Effector CD8-positive, alpha-beta T cell (primary cell): Measurements from ENCODE around the gene A1BG.
"Not testable (repeated sequence)": the region's sequence is repeated elsewhere in the genome, so short reads cannot be mapped to it uniquely, and the experiment has no call there.

Experiments used
- DNase-seq: peaks from one replicate; lab custom pipeline; 2025; lab: John Stamatoyannopoulos, UW

A1BG gene

DNA sequence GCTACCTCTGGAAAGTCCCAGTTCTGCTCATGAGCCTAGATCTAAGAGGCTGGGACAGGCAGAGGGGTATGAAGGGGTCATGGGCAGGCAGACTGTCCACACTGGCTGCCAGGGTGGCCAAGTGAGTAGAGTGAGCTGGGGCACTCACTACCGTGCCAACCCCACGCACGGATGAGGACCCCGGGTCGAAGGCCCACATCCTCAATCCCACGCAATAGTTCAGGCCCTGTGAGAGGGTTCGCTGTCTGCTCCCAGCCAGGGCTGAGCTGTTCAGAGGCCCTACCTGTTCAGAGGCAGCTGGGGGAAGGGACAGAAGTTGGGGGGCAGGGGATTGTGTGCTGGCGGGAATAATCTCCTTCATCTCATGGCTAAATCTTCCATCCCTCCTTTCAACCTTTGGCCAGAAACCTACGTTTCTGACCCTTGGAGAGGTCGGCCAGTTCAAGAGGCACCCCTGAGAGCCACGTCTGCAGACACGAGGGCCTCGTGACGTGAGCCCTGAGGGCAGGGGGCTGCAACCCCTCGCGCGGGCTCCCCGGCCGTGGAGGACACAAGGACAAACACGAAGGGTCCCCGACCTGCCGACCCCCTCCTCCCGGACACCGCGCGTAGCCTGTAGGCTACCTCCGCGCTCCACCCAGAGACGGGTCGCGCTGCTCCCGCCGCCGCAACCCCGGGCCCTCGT lies 32.7 kb upstream of the A1BG start:
- no peak for DNase-seq

DNA sequence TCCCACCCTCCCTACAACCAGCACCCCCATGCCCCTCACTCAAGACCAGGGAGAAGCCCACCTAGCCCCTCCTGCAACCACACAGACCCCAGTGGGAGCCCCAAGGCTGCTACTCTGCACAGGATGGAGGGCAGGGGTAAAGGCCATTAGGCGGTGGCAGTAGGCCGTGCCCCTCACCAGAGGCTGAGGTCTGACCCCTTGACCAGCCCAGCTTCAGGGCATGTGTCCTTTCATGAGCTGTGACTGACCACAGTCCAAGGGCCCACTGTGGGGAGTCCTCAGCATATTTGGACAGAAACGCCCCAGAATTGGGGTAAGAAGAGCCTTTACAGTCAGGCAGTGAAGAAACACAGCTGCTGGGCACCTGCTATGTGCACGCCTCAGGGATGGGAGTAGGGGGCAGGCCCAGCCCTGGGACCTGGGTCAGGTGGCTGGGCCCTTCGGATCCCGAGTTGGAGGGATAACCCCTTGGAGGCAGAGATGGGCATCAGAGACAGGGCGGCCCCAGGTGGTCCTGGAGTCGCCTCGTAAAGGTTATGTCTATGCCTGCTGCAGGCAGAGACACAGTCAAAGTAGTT lies 32.1 kb upstream of the A1BG start:
- no peak for DNase-seq

DNA sequence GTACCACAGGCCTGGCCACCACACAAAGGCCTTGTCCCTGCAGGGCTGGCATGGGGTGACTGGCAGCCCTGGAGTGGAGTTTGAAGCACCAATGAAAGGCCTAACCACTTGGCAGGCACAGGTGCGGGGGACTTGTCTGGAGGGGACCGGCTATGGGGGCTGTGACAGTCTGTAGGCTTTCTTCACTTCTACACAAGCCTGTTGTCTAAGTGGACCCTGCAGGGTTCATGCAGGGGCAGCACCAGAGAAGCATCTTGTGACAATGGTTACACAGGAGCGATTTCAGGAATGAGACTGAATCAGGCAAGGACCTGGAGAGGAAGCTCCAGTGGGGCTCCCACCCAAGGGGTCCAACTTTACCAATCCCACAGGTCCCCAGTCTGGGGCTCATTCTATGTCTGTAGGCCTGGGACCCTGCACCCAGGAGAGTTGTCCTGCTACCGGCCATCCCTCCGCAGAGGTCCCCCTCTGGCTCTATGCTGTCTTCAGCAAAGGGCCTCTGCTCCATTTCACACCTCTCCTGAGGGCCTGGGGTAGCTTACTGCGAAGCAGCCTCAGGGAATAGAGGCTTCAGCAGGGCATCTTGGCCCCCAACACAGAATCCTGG lies 29.8 kb upstream of the A1BG start:
- no peak for DNase-seq

DNA sequence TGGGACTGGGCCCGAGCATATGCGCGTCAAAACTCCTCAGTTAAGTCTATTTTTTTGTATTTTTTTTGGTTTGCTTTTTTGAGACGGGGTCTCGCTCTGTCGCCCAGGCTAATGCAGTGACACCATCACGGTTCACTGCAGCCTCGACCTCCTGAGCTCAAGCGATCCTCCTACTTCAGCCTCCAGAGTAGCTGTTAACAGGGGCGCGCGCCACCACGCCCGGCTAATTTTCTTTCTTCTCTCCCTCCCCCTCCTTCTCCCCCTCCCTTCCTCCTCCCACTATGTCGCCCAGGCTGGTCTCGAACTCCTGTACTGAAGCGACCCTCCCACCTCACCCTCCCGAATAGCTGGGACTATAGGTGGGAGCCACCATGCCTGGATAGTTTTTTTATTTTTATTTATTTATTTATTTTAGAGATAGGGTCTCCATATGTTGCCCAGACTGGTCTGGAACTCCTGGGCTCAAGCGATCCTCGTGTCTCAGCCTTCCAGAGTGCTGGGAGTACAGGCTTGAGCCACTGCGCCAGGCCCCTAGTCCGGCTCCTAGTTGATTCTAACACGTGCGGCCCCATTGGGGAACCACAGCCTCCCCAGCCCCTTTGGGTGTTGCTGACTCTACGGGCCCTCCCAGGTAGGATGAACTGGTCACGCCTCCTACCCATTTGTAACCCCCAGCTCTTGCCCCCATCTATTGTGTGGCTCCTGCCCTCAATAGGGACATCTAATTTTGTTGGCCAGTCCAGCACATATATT lies 28.3 kb upstream of the A1BG start:
- DNase-seq, result no peak

DNA sequence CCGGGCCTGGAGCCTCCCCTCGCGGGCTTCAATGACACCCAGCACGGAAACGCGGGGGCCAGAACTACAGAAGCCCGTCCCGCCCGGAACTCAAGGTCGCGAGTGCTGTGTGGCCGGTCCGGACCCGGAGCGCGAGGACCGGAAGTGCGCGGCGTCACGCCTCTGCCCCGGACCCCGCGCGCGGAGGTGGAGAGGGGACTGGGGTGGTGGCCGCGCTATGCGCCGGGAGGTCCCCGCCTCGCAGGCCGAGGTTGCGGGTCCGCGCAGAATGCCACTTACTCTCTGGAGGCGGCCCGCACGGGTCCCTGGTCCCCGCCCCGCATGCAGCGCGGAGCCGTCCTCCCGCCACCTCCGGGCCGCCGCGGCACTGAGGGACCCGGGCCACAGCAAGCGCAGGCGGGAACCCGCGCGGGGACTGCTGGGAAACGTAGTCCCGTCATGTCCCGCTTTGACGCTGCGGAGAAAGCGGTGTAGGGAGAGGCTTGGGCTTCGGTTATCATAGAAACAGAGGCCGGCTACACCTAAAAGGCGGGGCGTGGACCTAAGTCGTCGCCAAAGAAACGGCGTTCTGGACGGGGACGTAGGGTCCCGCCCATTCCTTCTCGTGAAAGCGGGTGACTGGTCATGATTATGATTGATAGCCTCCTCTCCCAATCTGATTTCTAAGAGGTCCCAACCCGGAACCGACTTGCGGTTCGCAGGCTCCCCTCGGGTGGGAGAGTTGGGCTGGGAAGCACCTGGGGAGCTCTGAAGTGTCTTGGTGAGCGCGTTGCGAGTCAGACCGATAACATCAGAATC lies 27.6 kb upstream of the A1BG start, which contains the start of gene ZNF837:
ZNF837 (minus strand) TSS at position 369 of the 798 bp plus-strand sequence. CDS start 11,698 bp downstream, outside the sequence.
- DNase-seq, result peak; percentile 94

DNA sequence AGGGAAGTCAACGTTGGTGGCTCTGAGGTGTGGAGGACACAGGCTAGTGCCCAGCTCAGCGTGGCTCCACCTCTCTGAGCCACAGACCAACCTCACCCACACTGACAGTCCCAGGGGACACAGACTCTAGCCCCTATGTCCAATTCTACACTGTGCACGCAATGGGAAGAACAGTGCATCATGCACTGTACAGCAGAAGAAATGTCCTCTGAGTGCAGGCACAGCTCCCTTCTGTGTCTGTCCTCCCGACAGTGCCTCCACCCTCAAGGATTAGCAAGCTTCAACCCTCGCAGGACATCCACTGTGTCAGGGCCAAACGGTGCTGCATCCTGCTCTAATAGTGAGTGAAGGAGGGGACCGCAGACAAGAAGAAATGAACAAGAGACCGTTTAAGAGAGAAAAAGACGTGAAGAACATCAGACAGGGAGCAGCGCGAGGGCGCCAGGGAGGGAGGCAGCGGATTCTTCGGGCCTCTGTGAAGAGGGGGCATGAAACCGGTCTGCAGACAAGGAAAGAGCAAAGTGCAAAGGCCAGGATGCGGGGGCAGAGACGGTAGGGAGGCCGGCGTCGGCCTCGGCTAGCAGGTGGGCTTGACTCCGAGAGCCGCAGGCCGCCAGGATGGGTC lies 26.9 kb upstream of the A1BG start:
- no peak for DNase-seq

DNA sequence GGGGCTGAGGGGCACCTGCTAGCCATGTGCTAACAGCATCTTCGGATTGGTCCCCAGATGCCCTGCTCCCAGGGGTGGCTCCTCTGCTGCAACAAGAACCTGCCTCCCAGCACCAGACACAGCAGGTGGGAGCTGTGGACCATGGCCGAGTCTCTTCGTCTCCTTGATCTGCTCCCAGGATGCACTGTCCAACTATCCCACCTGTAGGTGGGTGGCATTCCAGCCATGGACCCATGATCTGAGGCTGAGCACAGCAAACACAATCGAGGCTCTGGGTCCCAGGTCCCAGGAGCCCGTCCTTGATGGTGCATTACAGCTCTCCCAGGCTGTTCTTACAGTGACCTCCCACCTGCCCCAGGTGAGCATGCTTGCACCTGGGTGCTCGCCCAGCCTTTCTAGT lies 26.0 kb upstream of the A1BG start:
- DNase-seq, result no peak

DNA sequence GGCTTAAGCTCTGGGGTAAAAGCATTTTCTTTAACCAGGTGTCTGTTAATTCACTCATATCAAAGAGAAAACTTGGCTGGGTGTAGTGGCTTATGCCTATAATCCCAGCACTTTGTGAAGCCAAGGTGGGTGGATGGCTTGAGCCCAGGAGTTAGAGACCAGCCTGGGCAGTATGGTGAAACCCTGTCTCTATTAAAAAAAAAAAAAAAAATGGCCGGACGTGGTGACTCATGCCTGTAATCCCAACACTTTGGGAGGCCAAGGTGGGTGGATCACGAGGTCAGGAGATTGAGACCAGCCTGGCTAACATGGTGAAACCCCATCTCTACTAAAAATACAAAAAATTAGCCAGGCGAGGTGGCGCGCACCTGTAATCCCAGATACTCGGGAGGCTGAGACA lies 23.4 kb upstream of the A1BG start:
- DNase-seq, result not testable (repeated sequence)

DNA sequence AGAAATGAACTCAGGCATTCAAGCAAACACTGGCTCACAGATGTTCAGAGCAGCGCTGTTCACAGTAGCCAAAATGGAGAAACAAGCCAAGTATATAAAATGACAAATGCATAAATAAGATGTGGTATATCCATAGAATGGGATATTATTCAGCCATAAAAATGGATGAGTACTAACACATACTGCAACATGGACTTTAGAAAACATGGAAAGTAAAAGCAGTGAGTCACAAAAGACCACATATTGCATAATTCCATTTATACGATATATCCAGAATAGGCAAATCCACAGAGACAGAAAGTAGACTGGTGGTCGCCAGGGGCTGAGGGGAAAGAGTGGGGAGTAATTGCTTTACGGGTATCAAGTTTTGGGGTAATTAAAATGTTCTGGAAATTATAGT lies 20.9 kb upstream of the A1BG start:
- no peak for DNase-seq

DNA sequence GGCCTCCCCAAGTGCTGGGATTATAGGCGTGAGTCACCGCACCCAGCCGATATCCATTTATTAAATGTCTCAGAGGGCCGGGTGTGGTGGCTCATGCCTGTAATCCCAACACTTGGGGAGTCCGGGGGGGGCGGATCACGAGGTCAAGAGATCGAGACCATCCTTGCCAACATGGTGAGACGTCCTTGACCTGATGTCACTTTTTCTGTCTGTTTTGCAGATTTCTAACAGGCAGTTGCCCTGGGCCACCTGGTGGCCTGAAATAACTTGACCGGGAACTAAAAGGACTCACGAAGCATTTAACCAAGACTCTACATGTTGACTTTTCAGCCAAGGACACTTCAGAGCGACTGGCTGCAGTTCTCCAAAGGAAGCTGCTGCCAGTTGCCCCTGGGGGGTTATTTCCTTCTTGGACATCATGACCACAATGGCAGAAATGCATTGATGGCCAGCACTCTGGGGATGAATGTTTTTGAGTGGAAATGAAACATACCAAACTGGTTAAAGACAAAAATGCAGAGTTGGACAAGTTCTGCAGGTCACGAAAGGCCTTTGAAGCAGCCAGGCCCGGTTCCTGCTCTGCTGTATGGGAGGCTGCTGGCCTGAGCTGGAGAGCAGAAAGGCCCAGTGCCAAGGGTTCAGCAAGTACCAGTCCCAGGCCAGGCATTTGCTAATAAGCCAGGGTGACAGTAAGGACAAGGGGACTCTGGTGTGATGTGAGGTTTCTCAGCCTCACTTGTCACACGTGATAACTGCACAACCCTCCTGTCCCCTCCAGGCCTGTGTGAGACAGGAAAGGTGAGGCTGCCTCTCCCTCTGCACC lies 19.2 kb upstream of the A1BG start:
- DNase-seq, result no peak

DNA sequence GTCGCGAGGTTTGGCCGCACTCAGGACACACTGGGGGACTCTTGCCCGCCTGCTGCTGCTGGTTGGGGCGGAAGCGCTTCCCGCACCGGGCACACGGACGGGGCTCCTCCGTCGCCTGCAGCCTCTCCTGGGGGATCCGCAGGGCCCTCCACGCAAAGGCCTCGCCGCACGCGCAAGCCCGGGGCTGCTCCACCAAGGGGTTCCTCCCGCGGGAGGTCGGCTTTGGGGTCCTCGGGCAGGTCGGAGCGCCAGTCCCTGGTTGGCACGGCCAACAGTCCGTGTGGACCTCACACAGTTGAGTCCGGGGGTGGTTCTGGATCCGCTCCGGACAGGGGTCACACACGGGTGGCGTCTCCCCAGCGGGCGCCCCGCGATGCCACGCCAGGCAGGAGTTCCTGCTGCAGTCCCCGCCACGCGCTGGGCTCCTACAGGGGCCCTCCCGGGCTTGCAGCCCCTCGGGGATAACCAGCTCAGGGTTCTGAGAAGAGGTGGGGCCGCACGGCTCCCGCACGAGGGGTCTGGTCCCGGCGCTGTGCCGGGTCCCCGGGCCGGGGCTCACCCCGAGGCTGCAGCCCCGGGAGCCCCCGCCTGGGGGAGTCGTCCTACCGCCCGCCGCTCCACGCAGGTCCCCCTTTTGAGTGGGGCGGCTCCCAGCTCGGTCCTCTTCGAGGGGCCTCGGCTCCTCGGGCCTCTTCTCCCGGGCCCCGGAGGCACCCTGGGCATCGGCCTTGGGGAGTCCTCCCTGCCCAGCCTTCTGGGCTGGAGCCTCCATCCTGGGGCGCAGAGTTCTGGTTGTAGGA lies 15.5 kb upstream of the A1BG start:
- no peak for DNase-seq

DNA sequence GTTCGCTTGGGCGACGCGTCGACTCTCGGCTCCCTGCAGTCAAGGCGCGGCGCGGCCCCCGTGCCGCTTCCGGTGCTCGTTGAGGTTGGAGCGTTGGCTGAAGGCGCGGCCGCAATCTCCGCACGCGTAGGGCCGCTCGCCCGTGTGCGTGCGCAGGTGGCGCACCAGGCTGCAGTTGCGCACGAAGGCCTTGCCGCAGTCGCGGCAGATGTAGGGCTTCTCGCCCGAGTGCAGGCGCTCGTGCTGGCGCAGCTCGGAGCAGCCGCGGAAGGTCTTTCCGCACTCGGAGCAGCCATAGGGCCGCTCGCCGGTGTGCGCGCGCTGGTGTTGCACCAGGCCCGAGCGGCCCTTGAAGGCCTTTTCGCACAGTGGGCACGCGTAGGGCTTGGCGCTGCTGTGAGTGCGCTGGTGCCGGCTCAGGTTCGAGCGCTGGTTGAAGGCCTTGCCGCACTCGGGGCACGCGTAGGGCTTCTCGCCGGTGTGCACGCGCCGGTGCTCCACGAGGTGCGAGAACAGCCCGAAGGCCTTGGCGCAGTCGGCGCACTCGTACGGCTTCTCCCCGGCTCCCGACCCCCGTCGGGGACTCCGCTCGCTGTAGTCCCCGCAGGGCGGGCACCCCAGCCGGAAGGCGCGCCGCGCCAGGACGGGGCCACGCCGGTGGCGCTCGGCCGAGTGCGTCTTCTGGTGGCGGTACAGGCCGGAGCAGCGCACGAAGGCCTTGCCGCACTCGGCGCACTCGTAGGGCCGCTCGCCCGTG lies 14.6 kb upstream of the A1BG start:
- no peak for DNase-seq

DNA sequence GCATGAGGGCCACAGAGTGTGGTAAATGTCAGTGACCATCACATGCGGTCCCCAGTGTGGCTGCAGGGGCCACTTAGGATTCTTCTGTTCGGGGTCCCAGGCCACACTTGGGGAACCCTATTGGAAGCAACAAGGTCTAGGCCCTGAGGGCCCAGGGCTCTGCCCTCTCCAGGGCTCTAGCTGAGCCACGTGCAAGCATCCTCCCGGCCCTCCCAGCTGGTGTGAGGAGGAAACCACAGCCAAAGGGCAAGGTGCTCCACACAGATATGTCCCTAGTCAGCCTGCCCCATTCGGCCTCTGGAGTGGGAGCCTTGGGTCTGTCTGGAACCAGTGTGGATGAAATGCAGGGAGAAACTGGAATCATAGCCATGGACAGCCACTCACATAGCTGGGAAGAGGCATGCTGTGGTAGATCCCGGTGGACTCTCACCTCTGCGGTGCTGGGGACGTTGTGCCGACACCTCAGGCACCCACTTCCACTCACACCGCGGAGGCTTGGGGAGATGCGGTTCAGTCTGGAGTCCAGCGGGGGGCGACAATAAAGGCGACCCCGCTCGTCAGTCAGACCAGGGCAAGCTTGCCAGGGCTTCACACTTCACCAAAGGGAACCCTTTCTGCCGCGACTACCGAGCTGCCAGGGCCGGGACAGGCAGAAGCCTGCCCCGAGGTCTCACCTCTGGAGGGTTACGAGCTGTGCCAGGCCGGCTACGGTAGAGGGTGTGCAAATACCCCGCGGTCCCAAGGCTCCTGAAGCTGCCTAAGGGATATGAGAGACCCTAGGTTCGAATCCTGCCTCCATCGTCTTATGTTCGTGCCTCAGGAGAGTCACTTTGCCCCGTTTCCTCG lies 13.5 kb upstream of the A1BG start:
- no peak for DNase-seq

DNA sequence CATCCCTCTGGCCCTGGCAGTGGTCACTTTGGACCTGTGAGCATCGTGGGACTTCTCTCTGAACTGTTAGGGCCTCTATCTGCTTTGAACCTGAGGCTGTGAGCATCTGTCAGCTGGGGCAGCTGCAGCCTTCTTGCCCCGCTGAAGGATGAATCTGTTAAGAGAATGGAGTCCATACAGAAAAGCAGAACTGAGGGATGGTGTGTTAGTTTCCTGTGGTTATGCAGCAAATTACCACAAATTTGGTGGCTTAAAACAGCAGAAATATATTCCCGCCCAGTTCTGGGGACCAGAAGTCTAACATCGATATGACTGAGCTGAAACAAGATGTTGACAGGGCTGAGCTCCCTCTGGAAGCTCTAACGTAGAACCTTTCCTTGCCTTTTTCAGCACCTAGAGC lies 10.9 kb upstream of the A1BG start:
- no peak for DNase-seq

DNA sequence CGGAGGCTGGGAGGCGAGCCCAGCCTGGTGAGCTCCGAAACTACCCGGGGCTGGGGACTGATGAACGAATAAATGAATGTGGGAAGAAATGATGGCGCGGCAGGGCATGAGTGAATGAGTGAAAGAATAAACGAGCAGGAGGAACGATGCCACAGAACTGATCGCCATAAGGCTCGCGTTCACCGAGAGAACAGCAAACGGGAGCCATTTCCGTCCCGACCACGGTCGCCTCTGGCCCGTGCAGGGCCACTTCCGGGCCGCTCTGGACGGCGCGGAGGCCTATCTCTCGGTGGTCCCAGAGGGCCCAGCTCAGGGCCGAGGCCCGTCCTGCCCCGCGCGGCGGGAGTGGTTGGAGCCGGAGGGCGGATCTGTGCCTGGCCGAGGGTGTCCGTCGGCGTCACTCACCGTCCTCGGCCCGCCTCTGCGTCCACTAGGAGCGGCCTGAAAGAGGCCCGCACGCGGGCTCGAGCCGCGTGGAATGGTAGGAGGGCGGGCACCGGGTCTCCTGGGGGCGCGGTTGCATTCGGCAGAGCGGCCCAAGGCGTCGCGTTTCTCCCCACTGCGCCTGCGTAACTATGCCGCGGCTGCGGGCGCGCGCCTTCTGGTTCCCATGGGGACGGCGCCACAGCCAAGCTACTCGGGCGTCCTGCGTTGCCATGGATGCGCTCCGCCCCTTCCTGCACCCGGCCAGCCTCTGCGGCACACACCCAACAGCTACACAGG lies 9.1 kb upstream of the A1BG start, which contains the start of gene ZNF497:
ZNF497 (minus strand) TSS at position 480 of the 723 bp plus-strand sequence. CDS start 5,116 bp downstream, outside the sequence.
- DNase-seq, result peak; percentile 92

DNA sequence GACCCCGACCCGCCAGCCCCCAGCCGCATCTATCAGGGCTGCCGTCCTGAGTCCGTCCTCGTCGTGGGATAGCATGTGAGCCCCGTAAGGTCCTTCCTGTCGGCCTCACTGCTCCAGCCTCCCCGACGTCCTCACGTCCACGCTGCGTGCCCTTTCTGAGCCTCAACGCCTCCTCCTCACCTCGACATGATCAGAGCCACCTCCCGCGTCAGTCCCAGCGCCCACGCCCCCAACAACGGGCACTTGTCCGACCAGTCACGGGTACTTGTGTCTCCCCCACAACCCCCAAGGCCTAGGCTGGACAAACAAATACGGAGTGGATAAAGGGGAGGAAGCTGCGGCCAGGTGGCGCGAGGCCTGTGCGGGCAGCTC lies 8.6 kb upstream of the A1BG start:
- DNase-seq, result no peak

DNA sequence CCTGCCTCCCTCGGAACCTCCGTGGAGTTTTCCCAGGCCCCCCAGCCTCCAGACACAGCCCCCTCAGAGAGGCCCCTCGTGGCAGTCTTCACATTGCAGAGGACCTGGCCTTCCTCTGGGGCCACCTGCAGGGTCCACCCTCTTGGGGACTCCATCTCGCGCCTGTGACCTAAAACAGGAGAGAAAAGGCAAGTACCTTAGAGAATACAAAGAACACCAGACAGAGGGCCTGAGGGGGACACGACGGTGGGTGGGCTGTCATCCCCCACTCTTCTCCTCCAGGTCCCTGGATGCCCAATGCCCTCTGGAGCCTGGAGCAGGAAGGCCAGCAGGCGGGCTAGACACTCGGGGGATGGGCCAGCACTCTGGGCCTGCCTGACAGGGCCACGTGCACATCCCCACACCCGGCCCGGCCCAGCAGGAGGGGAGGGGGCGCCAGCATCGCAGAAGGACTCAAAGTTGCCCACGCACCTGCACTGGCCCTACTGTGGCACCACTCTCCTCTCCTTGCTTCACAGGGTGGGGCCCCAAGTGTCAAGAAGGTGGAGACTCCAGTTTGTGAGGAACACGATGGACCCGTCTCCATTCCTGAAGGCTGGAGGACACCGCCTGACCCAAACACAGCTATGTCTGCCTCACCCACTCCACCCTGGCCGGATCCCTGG lies 4.3 kb upstream of the A1BG start:
- DNase-seq, result no peak
